Measurements from ENCODE around the gene UQCR10. TPM values are rescaled to one million over a fixed set of nuclear protein-coding genes. Genes with fewer than 3 reads are reported as not detected.

UQCR10 gene
- total and polyA plus RNA-seq, 4 donors, result 67.5 to 290 (median 133) TPM

GRCh38 chr22:29799217-29799680 lies 32.1 kb downstream of the UQCR10 start:
- H3K9ac ChIP-seq (ENCODE audit: insufficient read depth in 1 of 2, low read length in 2 of 2), result no peak overlapping the region
- no peak overlapping the region for H3K4me3 ChIP-seq
- peak; percentile 48 to 76 (median 64) for DNase-seq
- ATAC-seq (ENCODE audit: insufficient read depth, low FRiP score), result peak; percentile 87
- H3K27me3 ChIP-seq (ENCODE audit: control insufficient read depth in 3 of 3, insufficient read depth in 3 of 3, low read length in 2 of 3), result no peaks in the 10 kb centered on the region
- WGBS, 2 donors, result 22 to 24% methylated on average over 8 of the region's 8 CpGs
- H3K4me1 ChIP-seq (ENCODE audit: control insufficient read depth in 5 of 5, insufficient read depth in 5 of 5, low read length in 5 of 5), result peaks cover 0 to 15% (median 7%) of the 10 kb centered on the region in 5 donors
- no peaks in the 10 kb centered on the region for H3K9me3 ChIP-seq (ENCODE audit: control insufficient read depth in 4 of 4, insufficient read depth in 3 of 4, low read length in 3 of 4)
- TF ChIP-seq CTCF (IDR thresholded peaks at IDR 0.05; ENCODE audit: control extremely low read depth, extremely low read depth), result no peak
- peaks cover 17 to 43% (median 33%) of the 10 kb centered on the region in 4 donors for H3K36me3 ChIP-seq (ENCODE audit: control insufficient read depth in 4 of 4, insufficient read depth in 4 of 4, low read length in 4 of 4)
- peak overlapping the region in 1 of 2 donors; percentile 92 for H3K27ac ChIP-seq (ENCODE audit: low read depth in 1 of 2, low read length in 1 of 2)

GRCh38 chr22:29801153-29801552 lies 34.0 kb downstream of the UQCR10 start:
- no peak overlapping the region for H3K9ac ChIP-seq (ENCODE audit: insufficient read depth in 1 of 2, low read length in 2 of 2)
- H3K4me1 ChIP-seq (ENCODE audit: control insufficient read depth in 5 of 5, insufficient read depth in 5 of 5, low read length in 5 of 5), result peaks cover 0 to 15% (median 7%) of the 10 kb centered on the region in 5 donors
- WGBS, 2 donors, result 63 to 77% methylated on average over 5 of the region's 5 CpGs
- H3K27me3 ChIP-seq (ENCODE audit: control insufficient read depth in 3 of 3, insufficient read depth in 3 of 3, low read length in 2 of 3), result no peaks in the 10 kb centered on the region
- H3K36me3 ChIP-seq (ENCODE audit: control insufficient read depth in 4 of 4, insufficient read depth in 4 of 4, low read length in 4 of 4), result peaks cover 21 to 53% (median 43%) of the 10 kb centered on the region in 4 donors
- no peak for TF ChIP-seq CTCF (IDR thresholded peaks at IDR 0.05; ENCODE audit: control extremely low read depth, extremely low read depth)
- H3K9me3 ChIP-seq (ENCODE audit: control insufficient read depth in 4 of 4, insufficient read depth in 3 of 4, low read length in 3 of 4), result no peaks in the 10 kb centered on the region
- H3K27ac ChIP-seq (ENCODE audit: low read depth in 1 of 2, low read length in 1 of 2), result peak overlapping the region in 1 of 2 donors; percentile 80
- peak in 2 of 3 donors; percentile 24 to 40 for DNase-seq
- ATAC-seq (ENCODE audit: insufficient read depth, low FRiP score), result no peak
- no peak overlapping the region for H3K4me3 ChIP-seq

- Histone ChIP-seq H3K27ac (ENCODE audit: low read depth in 1 of 2, low read length in 1 of 2) (peak overlapping the region in 1 of 2 donors; percentile 80), H3K36me3 (ENCODE audit: control insufficient read depth in 4 of 4, insufficient read depth in 4 of 4, low read length in 4 of 4) (peaks cover 26 to 53% (median 44%) of the 10 kb centered on the region in 4 donors), H3K9ac (ENCODE audit: insufficient read depth in 1 of 2, low read length in 2 of 2) (no peak overlapping the region), H3K9me3 (ENCODE audit: control insufficient read depth in 4 of 4, insufficient read depth in 3 of 4, low read length in 3 of 4) (no peaks in the 10 kb centered on the region), H3K4me1 (ENCODE audit: control insufficient read depth in 5 of 5, insufficient read depth in 5 of 5, low read length in 5 of 5) (peaks cover 0 to 15% (median 7%) of the 10 kb centered on the region in 5 donors), H3K4me3 (no peak overlapping the region), H3K27me3 (ENCODE audit: control insufficient read depth in 3 of 3, insufficient read depth in 3 of 3, low read length in 2 of 3) (no peaks in the 10 kb centered on the region)
- WGBS, 2 donors, result 79 to 88% methylated on average over 8 of the region's 8 CpGs
- ATAC-seq (ENCODE audit: insufficient read depth, low FRiP score) (no peak), DNase-seq (no peak)
- no peak for TF ChIP-seq CTCF (IDR thresholded peaks at IDR 0.05; ENCODE audit: control extremely low read depth, extremely low read depth)
These were observed 34.6 kb downstream of the UQCR10 start for GRCh38 chr22:29801796-29802195.

GRCh38 chr22:29803190-29803589 lies 36.0 kb downstream of the UQCR10 start:
- no peak for TF ChIP-seq CTCF (IDR thresholded peaks at IDR 0.05; ENCODE audit: control extremely low read depth, extremely low read depth)
- peaks cover 0 to 15% (median 7%) of the 10 kb centered on the region in 5 donors for H3K4me1 ChIP-seq (ENCODE audit: control insufficient read depth in 5 of 5, insufficient read depth in 5 of 5, low read length in 5 of 5)

More at GRCh38 chr22:29803190-29803589, 36.0 kb downstream of the UQCR10 start:
- ATAC-seq (ENCODE audit: insufficient read depth, low FRiP score), result no peak
- WGBS, 2 donors, result 99 to 100% methylated on average over 2 of the region's 2 CpGs
- Histone ChIP-seq H3K4me3 (no peak overlapping the region), H3K9ac (ENCODE audit: insufficient read depth in 1 of 2, low read length in 2 of 2) (no peak overlapping the region), H3K36me3 (ENCODE audit: control insufficient read depth in 4 of 4, insufficient read depth in 4 of 4, low read length in 4 of 4) (peaks cover 35 to 60% (median 48%) of the 10 kb centered on the region in 4 donors), H3K27ac (ENCODE audit: low read depth in 1 of 2, low read length in 1 of 2) (no peak overlapping the region), H3K27me3 (ENCODE audit: control insufficient read depth in 3 of 3, insufficient read depth in 3 of 3, low read length in 2 of 3) (no peaks in the 10 kb centered on the region), H3K9me3 (ENCODE audit: control insufficient read depth in 4 of 4, insufficient read depth in 3 of 4, low read length in 3 of 4) (no peaks in the 10 kb centered on the region)
- no peak for DNase-seq
